ENCODE data around the gene MLXIP.

MLXIP gene

DNA sequence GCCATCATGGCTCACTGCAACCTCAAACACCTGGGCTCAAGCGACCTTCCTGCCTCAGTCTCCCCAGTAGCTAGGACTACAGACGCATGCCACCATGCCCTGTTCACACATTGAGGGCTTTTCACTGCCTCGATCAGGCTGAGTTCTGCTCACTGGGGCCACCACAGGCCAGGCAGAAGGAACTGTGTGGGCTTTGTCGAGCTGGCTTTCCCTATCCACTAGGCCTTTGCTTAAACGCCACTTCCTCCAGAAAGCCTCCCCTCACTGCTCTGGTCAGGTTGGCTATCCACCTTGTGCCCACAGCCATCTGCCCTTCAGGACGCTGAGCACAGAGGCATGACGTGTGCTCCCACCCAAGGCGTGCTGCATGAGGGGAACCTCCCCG lies 45.2 kb downstream of the MLXIP start:
- DNase-seq = no peak
- ATAC-seq (ENCODE audit: insufficient read depth, low read depth) = no peak
- Histone ChIP-seq H3K79me2 (ENCODE audit: insufficient read depth, low read length) (peaks cover 37% of the 10 kb centered on the region), H3K36me3 (ENCODE audit: insufficient read depth, low read length) (peaks cover 18% of the 10 kb centered on the region), H3K9me3 (ENCODE audit: insufficient read depth, low read length, severe bottlenecking) (no peaks in the 10 kb centered on the region), H3K27ac (ENCODE audit: low read length) (peak overlapping the region; percentile 24), H3K9ac (ENCODE audit: low read depth, low read length) (no peak overlapping the region), H3K4me1 (ENCODE audit: insufficient read depth, low read length) (peaks cover 10% of the 10 kb centered on the region), H3K27me3 (ENCODE audit: insufficient read depth, low read length, poor library complexity) (no peaks in the 10 kb centered on the region), H3K4me2 (ENCODE audit: insufficient read depth, low read length) (no peak overlapping the region), H3K4me3 (ENCODE audit: low read depth in 1 of 2, low read length in 2 of 2) (no peak overlapping the region), H4K20me1 (ENCODE audit: insufficient read depth, low read length) (peaks cover 41% of the 10 kb centered on the region), H2AFZ (ENCODE audit: low read depth, low read length) (no peak overlapping the region)
- TF ChIP-seq EZH2 (IDR thresholded peaks at IDR 0.05; ENCODE audit: borderline replicate concordance, low read depth, low read length, severe bottlenecking) = no peak
- TF ChIP-seq, protein P1, sequence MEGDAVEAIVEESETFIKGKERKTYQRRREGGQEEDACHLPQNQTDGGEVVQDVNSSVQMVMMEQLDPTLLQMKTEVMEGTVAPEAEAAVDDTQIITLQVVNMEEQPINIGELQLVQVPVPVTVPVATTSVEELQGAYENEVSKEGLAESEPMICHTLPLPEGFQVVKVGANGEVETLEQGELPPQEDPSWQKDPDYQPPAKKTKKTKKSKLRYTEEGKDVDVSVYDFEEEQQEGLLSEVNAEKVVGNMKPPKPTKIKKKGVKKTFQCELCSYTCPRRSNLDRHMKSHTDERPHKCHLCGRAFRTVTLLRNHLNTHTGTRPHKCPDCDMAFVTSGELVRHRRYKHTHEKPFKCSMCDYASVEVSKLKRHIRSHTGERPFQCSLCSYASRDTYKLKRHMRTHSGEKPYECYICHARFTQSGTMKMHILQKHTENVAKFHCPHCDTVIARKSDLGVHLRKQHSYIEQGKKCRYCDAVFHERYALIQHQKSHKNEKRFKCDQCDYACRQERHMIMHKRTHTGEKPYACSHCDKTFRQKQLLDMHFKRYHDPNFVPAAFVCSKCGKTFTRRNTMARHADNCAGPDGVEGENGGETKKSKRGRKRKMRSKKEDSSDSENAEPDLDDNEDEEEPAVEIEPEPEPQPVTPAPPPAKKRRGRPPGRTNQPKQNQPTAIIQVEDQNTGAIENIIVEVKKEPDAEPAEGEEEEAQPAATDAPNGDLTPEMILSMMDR (IDR thresholded peaks at IDR 0.05; ENCODE audit: borderline replicate concordance, extremely low read depth, low read length, poor library complexity, severe bottlenecking) = no peak

DNA sequence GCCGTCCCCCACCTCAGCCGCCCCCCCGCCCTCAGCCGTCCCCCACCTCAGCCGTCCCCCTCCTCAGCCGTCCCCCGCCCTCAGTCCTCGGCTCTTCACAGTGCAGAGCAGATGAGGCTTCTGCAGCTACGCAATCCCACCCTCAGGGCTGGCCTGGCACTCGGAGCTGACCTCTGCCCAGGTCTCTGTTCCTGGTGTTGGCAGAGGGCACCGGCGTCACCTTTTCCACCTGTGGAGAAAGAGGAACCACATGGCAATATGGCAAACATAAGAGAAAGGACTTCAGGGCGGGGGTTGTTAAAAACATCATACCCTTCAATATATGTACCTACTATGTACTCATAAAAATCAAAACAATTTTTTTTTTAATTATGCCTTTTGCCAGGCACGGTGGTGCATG lies 45.8 kb downstream of the MLXIP start:
- no peak for TF ChIP-seq EZH2 (IDR thresholded peaks at IDR 0.05; ENCODE audit: borderline replicate concordance, low read depth, low read length, severe bottlenecking)
- TF ChIP-seq, protein P1 (IDR thresholded peaks at IDR 0.05; ENCODE audit: borderline replicate concordance, extremely low read depth, low read length, poor library complexity, severe bottlenecking) = no peak
- DNase-seq (no peak), ATAC-seq (ENCODE audit: insufficient read depth, low read depth) (no peak)
- no peak overlapping the region for H3K27ac ChIP-seq (ENCODE audit: low read length)
- peaks cover 41% of the 10 kb centered on the region for H4K20me1 ChIP-seq (ENCODE audit: insufficient read depth, low read length)
- H3K4me3 ChIP-seq (ENCODE audit: low read depth in 1 of 2, low read length in 2 of 2) = no peak overlapping the region
- H2AFZ ChIP-seq (ENCODE audit: low read depth, low read length) = no peak overlapping the region
- H3K79me2 ChIP-seq (ENCODE audit: insufficient read depth, low read length) = peaks cover 37% of the 10 kb centered on the region
- no peak overlapping the region for H3K9ac ChIP-seq (ENCODE audit: low read depth, low read length)
- H3K4me2 ChIP-seq (ENCODE audit: insufficient read depth, low read length) = no peak overlapping the region
- H3K27me3 ChIP-seq (ENCODE audit: insufficient read depth, low read length, poor library complexity) = no peaks in the 10 kb centered on the region
- peaks cover 24% of the 10 kb centered on the region for H3K36me3 ChIP-seq (ENCODE audit: insufficient read depth, low read length)
- H3K4me1 ChIP-seq (ENCODE audit: insufficient read depth, low read length) = peaks cover 10% of the 10 kb centered on the region
- no peaks in the 10 kb centered on the region for H3K9me3 ChIP-seq (ENCODE audit: insufficient read depth, low read length, severe bottlenecking)

DNA sequence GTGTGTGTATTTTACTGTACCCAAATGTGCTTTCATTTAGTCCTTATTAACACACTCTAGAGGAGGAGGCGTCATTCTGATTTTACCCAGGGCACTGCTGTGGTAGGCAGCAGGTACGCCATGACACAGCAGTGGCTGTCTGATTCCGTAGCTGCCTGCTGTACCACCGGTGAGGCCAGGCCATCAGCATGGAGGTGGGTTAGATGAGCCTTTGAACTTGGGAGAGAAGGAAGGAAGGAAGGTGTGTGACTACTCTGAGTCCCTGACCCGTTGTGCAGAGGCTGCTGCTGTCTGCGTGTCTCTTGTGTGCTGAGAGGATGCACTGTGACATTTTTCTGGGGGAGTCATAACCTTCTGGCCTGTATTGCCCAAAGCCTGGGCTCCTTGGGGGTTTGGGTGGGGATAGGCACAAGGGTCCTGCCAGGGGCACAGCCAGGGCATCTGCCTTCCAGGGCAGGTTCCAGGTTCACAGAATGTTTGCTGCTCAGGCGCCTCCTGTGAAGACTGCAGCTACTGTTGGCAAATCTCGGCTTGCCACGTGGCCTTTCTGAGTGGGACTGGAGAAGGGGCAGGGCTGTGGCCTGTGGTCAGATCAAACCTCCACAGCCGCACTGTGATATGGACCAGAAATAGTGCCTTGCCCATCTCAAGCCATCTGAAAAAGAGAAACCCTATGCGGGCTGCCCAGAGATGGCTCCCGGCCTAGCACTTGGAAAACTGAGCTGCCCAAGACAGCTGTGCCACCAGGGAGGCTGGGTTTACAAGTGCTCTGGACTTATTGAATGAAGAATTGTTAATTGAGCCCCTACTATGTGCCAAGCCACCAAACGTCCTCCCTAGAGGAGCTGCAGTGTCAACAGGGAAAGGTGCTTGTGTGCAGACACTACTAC lies 47.1 kb downstream of the MLXIP start:
- no peak overlapping the region for H3K9ac ChIP-seq (ENCODE audit: low read depth, low read length)
- no peak overlapping the region for H2AFZ ChIP-seq (ENCODE audit: low read depth, low read length)
- peaks cover 37% of the 10 kb centered on the region for H3K36me3 ChIP-seq (ENCODE audit: insufficient read depth, low read length)
- H3K4me2 ChIP-seq (ENCODE audit: insufficient read depth, low read length) = no peak overlapping the region
- H4K20me1 ChIP-seq (ENCODE audit: insufficient read depth, low read length) = peaks cover 38% of the 10 kb centered on the region
- no peaks in the 10 kb centered on the region for H3K27me3 ChIP-seq (ENCODE audit: insufficient read depth, low read length, poor library complexity)
- H3K4me1 ChIP-seq (ENCODE audit: insufficient read depth, low read length) = peaks cover 10% of the 10 kb centered on the region
- no peak for DNase-seq
- H3K9me3 ChIP-seq (ENCODE audit: insufficient read depth, low read length, severe bottlenecking) = no peaks in the 10 kb centered on the region
- no peak overlapping the region for H3K27ac ChIP-seq (ENCODE audit: low read length)
- no peak for TF ChIP-seq EZH2 (IDR thresholded peaks at IDR 0.05; ENCODE audit: borderline replicate concordance, low read depth, low read length, severe bottlenecking)
- TF ChIP-seq, protein P1 (IDR thresholded peaks at IDR 0.05; ENCODE audit: borderline replicate concordance, extremely low read depth, low read length, poor library complexity, severe bottlenecking) = no peak
- ATAC-seq (ENCODE audit: insufficient read depth, low read depth) = no peak
- peaks cover 37% of the 10 kb centered on the region for H3K79me2 ChIP-seq (ENCODE audit: insufficient read depth, low read length)
- H3K4me3 ChIP-seq (ENCODE audit: low read depth in 1 of 2, low read length in 2 of 2) = no peak overlapping the region
